Kidney epithelial cell (primary cell): ENCODE results near the gene MBNL1. TPM values are rescaled to one million over a fixed set of nuclear protein-coding genes. Genes with fewer than 3 reads are reported as not detected.

Experiments
- DNase-seq: peaks from one replicate; pipeline ENCODE4 v3.0.0-alpha.2; 2010; ENCODE audit warnings: low read depth
- H3K27me3 ChIP-seq: 2 replicates; pipeline ENCODE4 v1.6.0; 2011; ENCODE audit warnings: low read length; ENCODE audit not compliant: control insufficient read depth, insufficient read depth
- H3K36me3 ChIP-seq: 2 replicates; pipeline ENCODE4 v1.5.1; 2011; ENCODE audit warnings: low read length; ENCODE audit not compliant: control insufficient read depth, insufficient read depth
- H3K4me3 ChIP-seq: 2 replicates; pipeline ENCODE4 v1.5.1; 2011; ENCODE audit warnings: low read depth, mild to moderate bottlenecking, control low read depth, low read length
- CTCF ChIP-seq: IDR thresholded peaks from 2 replicates; pipeline ENCODE4 v1.5.1; 2011; ENCODE audit warnings: mild to moderate bottlenecking, moderate library complexity, low read length, control low read depth, inconsistent platforms; ENCODE audit not compliant: insufficient read depth, poor library complexity, severe bottlenecking
- total RNA-seq: library from RNA; depleted of rRNA; stranded (reverse); fragments of >200 nt; gene quantifications from 2 replicates; pipeline ENCODE4 v1.2.3, GENCODE V29; 2015

MBNL1 gene
- total RNA-seq, 1 donor from 2014 or later = 47.5 TPM

GRCh38 chr3:152491922-152492321, 223.2 kb downstream of the MBNL1 start:
- Histone ChIP-seq H3K36me3 (no peaks in the 10 kb centered on the region), H3K4me3 (no peak overlapping the region), H3K27me3 (no peaks in the 10 kb centered on the region)
- no peak for TF ChIP-seq CTCF
- no peak for DNase-seq

GRCh38 chr3:152496286-152496685, 227.6 kb downstream of the MBNL1 start:
- Histone ChIP-seq H3K4me3 (no peak overlapping the region), H3K27me3 (no peaks in the 10 kb centered on the region), H3K36me3 (no peaks in the 10 kb centered on the region)
- no peak for TF ChIP-seq CTCF
- no peak for DNase-seq

- Histone ChIP-seq H3K36me3 (no peaks in the 10 kb centered on the region), H3K27me3 (no peaks in the 10 kb centered on the region), H3K4me3 (no peak overlapping the region)
- DNase-seq = no peak
- TF ChIP-seq CTCF = no peak
Observed at GRCh38 chr3:152496716-152497115, 228.0 kb downstream of the MBNL1 start.

GRCh38 chr3:152497457-152497856, 228.7 kb downstream of the MBNL1 start:
- no peak for DNase-seq
- Histone ChIP-seq H3K36me3 (no peaks in the 10 kb centered on the region), H3K4me3 (no peak overlapping the region), H3K27me3 (no peaks in the 10 kb centered on the region)
- TF ChIP-seq CTCF = no peak

GRCh38 chr3:152497890-152498289, 229.2 kb downstream of the MBNL1 start:
- no peak for TF ChIP-seq CTCF
- no peak for DNase-seq
- Histone ChIP-seq H3K27me3 (no peaks in the 10 kb centered on the region), H3K36me3 (no peaks in the 10 kb centered on the region), H3K4me3 (no peak overlapping the region)

GRCh38 chr3:152499791-152500385, 231.2 kb downstream of the MBNL1 start:
- no peak for DNase-seq
- Histone ChIP-seq H3K27me3 (no peaks in the 10 kb centered on the region), H3K4me3 (no peak overlapping the region), H3K36me3 (no peaks in the 10 kb centered on the region)
- TF ChIP-seq CTCF = no peak
